GM18873 (cell line): Measurements from ENCODE around the gene DLG2.

ENCODE experiments used
- ATAC-seq: cut with Tn5 transposase; IDR thresholded peaks from one replicate; pipeline ENCODE4 v1.9.1; 2021; ENCODE audit warnings: mild to moderate bottlenecking, moderate library complexity, moderate number of reproducible peaks; ENCODE audit not compliant: unreplicated experiment, low FRiP score

Gene DLG2

DNA sequence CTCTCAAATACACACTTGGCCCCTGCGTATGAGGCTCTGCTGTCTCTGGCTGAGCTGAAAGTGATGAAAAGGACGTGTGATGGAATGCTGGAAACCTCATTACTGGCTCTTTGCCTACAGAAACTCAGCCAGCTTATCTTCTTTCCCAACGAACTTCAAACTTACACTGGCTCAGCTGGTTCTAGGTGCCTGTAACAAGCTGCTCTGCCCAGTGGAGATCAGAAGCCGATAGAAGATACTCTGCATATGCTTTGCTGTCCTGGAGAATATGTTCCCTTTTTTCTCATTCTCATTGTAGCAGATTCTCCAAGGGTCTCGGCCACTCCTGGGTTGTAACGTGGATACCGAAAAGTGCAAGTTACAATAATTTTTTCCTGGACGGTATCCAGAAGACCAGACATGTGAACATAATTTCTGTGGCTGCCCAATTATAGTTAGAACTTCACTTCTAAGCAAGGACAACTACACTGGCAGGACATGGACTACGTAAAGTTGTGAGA lies 1935.6 kb downstream of the DLG2 start:
- no peak for ATAC-seq

DNA sequence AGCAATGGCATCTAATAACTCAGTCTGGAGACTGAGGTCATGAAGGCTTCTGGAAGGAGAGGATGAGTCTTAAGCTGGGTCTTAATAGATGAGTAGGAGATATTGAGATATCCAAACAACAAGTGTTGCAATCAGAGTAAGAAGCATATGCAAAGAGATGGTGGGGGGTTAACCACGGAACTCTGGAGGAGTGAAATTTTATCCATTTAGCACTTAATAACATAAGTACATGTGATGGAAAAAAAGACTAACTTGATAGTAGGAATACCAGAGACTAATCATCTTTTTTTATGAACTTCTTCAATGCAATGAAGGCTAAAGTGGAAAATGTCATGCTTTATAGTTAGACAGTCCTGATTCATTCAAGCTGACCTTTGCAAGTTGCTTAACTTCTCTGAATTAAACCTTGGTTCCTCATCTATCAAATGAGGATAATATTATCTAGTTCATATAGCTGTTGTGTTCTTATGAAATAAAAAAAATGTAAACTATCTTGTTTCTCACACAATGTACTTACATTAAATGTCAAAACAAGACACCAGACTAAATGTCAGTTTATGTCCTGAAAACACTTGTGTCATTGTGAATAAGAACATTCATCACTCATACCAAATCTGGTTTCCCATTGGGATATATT lies 1937.9 kb downstream of the DLG2 start:
- ATAC-seq = no peak

DNA sequence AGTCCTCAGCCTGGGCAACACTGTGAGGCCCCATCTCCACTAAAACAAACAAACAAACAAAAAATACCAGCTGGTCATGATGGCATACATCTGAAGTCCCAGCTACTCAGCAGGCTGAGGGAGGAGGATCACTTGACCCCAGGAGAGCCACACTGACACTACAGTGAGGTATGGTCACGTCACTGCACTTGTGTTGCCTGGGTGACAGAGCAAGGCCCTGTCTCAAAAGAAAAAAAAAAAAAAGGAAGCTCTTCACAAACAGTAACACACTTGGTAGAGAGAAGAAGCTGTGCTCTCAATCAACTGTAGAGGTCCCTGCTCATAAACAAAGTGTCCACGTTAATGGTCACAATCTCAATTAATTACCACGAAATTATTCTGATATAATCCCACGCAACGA lies 1939.4 kb downstream of the DLG2 start:
- ATAC-seq = no peak

DNA sequence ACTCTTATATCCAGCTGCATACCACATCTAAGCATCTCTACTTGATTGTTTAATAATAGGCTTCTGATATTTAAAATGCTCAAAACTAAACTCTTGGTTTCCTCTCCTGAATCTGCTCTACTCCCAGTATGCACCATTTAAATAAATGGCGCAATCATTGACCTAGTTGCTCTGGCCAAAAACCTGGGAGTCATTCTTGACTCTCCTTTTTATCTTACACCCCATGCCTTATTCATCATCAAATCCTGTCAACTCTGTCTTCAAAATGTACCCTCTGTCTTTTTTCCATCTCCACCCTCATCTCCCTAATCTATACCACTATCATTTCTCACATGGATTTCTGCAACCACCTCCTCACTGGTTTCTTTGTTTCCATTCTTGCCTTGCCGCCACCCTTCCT lies 1941.4 kb downstream of the DLG2 start:
- ATAC-seq = no peak

DNA sequence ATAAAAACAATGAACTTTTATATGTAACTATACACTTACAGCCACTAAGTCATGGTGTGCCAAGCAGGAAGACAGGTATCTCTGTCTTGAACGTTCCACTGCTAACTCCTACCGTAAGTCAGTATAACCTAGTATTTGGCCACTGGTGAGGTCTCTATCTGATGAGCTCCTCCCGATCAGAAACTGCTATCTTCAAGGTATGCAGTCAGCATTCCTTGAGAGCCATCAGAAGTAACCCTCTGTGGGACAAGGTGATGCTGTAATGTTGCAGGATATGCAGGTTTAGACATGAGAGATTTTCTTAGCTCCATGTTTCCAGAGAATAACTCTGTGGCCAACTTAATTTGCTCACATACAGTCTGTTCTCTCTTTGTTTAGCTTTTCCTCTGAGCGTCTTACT lies 1943.1 kb downstream of the DLG2 start:
- no peak for ATAC-seq

DNA sequence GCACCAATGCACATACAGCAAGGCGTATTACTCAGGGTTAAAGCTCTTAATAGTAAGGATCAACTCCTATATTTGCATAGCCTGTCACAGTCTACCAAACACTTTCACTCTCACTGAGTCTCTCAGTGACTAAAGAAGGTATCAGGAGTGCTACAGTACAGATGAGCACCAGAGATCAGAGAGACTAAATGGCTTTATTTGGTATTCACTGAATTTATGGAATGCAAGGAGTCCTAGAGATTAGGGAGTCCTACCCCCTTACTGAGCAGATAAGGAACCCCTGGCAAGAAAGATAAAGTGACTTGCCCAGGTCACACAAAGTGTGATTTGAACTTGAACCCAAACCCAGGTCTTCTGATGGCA lies 1944.6 kb downstream of the DLG2 start:
- peak; percentile 92 for ATAC-seq

DNA sequence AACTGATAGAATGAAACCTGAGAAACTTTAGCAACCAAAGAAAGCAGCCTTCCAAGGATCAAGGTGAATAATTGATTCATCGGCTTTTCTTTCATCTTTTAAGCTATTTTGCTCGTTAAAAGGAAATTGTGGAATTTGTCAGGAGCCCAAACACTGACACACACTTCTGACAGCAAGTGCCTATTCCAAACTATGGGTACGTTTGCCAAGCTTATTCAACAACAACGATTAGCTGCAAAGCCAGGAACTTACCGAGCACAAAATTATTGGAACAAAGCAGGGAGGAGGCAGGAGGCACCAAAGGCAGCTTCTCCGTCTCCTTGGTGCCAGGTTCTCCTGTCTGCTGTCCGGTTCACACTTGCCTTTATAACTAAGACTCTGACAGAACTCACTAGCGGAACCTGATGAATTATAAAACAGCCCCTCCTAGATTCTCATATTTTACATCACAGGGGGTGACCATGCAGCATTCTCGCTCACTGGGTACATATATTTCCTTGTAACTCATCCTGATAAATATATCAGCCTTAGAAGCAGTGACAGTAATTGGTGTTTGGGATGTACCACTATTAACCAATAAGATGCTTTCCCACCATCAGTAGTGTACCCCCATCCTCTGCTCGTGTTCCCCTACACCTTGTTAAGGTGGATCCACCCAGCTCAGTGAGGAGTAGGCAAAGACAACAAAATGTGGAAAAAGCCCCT lies 1945.1 kb downstream of the DLG2 start:
- no peak for ATAC-seq

DNA sequence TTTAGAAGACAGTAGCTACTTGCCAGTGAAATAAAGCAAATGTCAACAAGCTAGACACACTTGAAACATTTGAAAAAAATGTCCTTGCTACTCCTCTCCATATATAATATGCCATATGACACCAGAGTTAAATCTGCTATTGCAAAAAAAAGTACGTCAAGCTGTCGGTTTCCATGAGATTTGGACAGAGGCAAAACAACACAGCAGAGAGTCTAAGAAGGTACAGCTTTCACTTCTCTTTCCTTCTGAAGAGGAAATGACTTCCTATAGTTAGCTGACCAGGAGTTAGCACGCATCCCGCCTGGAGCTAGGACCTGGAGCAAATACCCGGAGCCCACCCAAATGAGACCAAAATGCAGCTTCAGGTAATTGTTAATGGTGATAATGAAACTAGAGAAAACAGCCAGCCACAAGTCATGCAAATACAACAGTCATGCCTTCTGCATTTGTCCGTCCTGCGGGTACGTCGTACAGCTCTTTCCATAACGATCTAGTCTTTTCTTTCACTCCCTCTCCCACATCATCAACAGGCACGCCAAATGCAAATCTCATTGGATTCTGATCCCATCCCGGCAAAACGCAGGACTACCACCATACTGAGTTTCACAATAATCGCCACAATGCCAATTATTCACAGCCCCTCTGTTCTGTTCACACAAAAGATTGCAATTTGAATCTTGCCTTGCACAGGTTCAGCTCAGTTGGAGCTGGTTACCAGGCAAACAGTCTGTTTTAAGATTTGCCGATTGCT lies 1945.9 kb downstream of the DLG2 start:
- peak; percentile 64 for ATAC-seq

DNA sequence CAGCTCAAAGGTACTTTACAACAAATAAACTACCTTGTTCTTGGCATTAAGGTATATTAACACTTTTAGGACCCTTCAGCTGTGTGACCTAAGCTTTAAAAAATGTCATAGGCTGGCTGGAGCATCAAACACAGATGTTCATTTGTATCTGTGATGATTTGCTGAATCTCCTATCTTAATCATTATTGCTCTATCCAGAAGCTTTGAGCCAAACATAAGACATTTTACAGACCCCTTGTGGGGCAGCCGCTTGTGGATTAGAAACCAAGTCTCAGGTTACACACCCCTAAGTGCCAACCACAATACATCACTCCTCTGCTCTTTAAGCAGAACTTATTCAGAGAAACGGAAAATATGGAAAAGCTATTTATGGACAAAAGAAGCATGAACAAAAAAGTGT lies 1946.8 kb downstream of the DLG2 start:
- ATAC-seq = no peak

DNA sequence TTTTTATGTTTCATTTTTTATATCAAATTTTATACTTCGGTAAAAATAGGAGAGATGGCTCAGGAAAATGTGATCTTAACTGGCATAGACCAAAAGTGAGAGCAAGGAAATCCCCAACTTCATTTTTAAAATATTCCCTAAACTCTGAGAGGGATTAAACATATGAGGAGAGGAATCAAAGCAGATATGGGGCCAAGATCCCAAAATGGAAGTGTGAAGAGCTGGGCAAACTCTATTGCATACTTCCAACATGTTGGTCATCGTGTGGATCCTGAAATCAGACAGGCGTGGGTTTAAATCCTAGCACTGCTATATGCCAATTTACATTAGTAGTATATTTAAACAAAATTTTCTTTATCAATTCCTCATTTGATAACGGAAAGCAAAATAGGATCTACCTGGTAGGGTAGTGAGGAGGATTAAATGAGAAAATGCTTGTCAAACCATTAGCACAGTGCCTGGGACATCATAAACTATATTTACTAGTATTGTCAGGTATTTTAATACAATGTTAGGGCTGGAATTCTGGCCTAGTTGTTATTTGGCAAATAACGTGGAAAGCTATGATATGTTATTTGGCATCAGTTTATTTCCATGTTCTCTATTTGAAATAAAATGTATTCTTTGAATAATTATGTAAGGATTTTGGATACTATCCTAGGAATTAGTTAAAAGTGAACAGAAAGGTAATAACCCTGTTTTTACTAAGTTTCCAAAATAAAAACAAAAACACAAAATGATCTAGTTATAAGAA lies 1948.1 kb downstream of the DLG2 start:
- no peak for ATAC-seq

DNA sequence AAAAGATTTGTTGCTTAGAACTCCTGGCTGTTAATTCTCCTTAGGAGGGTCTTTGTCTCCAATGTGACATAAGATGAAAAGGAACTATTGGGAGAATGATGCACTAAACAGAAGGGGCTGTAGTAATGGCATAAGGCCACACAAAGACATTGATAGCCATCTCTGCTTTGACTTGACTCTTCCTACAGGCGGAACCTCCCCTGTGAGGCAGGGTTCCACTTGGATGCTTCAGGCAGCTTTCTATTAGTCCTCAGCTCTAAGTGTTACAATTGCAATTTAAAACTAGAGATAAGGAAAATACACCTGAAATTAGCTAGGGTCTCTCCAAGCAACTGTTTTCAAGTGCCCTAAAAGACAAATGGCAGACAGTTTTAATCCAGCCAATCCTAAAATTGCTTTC lies 1949.4 kb downstream of the DLG2 start:
- no peak for ATAC-seq

DNA sequence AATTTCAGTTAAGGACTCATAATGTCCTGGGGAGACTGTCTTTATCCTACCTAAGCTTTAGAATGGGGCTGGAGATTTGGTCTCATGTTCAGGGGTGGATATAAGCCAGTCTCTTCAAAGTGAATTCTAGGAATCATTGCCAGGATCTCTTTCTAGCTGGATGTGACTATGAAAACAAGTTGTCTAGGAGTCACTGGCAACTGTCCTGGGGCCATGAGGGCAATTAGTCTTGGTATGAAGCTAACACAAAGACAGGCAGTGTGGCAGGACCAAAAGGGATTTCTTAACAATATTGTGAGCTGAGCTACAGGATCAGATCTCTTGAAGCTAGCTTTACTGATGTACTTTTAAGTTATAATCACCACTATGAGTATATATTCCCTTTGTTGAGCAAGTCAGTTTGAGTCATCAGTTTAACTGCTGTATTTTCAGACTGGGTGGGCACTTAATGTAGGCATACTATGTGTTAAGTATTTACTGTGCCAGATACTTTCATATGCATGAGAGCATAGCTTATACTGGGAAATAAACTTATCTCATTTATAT lies 1951.0 kb downstream of the DLG2 start:
- no peak for ATAC-seq

DNA sequence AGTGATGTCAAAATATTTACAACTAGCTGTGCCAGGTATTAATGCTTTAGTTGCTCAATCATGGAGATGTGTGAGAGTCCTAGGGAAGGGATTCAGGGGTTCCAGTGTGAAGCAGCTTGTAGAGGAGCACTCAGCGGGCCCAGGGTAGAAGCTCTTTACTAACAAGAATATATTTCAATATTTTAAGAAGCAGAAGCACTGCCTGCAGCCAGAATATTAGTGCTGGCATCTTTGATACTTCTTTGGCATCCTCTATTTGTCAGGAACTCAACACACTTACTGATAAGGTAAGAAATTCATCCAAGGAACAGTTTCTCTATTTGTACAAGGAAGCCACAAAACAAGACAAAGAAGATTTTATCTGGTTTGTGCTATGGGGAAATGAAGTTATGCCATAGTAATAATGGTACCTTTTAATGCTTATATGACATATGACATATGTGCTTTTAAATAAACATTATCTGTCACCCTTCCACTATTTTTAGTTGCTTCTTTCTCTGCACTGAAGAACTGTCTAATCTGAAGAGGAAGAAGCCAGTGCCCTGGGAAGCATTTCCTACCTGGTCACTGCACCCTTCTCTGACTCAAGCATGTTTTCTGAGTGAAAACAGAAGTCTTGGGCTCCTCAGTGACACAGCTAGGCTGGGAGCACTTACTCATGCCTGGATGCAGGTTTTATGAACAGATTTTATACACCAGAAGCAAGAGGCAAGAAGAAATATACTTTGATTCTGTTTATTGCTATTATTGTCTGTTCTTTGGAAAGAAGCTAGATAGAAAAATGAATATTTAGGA lies 1952.8 kb downstream of the DLG2 start:
- no peak for ATAC-seq

DNA sequence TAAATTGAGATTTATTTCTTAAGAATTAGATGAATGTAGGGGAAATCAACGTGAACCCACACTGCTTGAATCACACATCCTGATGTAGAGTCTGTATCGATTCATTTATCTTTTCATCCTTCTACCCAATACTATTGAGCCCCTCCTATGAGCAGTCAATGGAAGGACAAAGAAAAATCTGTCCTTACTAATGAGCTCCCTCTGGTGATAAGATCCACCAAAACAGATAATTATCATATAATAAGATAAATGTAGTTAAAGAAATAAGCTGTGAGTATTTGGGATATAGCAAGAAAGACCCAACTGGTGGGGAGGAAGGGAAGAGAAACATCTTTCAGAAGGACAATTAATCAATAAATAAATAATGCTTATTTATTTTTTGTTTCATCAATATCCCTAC lies 1955.9 kb downstream of the DLG2 start:
- ATAC-seq = no peak

DNA sequence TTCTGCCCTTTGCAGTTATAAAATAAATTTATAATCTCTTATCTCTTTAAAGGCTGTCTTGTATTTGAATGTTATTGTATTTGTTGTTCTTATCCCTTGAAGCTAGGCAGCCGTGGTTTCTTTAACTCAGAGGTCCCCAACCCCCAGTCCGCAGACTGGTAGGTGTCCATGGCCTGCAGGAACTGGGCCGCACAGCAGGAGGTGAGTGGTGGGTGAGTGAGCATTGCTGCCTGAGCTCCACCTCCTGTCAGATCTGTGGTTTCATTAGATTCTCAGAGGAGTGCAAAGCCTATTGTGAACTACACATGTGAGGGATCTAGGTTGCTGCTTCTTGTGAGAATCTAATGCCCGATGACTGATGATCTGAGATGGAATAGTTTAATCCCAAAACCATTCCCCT lies 1961.0 kb downstream of the DLG2 start:
- ATAC-seq = no peak

DNA sequence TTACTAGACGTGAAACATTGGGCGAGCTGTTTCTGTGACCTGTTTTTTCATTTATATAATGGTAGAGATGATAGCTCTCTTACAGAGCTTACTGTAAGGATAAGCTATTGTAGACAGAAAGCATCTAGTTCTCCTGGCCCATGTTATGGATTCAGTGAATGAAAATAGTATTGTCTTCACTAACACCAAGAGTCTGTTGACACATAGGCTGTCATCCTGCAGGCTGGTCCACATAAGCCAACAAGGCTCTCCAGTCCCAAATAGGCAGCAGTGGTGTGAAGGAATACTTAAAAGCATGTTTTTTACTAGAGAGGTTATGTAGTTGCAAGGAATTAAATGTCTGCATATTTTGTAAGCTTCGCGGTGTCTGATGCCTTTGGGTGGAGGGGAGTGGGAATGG lies 1963.2 kb downstream of the DLG2 start:
- ATAC-seq = no peak

DNA sequence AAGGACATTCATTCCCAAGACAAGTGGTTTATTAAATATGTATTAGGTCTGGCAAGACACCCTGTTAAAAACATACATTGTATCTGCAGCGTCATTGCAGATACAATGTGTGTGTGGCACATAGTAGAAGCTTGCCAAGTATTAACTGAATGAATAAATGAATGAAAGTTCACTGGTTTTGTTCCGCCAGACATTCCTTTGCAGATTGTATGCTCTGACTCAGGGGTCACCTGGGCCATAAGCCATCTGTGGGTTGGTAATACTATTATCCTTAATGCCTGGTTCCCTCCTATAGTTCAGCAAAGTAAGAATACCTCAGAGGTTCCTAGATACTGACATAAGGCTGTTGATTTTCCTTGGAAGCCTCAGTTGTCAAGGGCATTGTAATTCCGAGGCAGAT lies 1963.7 kb downstream of the DLG2 start:
- no peak for ATAC-seq

DNA sequence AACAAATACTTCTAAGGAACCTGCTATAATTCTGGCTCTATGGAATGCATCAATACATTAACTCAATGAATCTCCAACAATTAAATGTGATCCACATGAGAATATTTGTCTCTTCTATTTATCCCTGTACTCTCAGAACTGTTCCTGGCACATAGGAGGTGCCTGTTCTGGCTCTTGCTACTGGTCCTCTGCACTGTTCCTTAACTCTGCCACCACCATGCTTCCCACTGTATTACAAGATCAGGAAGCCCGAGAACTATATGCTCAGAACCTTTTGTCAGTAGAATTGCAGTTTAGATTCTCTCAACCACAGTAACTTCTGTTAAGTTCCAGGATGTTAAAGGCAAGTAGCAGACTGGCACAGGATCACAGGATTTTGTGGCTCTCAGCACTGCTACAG lies 1964.7 kb downstream of the DLG2 start:
- no peak for ATAC-seq

DNA sequence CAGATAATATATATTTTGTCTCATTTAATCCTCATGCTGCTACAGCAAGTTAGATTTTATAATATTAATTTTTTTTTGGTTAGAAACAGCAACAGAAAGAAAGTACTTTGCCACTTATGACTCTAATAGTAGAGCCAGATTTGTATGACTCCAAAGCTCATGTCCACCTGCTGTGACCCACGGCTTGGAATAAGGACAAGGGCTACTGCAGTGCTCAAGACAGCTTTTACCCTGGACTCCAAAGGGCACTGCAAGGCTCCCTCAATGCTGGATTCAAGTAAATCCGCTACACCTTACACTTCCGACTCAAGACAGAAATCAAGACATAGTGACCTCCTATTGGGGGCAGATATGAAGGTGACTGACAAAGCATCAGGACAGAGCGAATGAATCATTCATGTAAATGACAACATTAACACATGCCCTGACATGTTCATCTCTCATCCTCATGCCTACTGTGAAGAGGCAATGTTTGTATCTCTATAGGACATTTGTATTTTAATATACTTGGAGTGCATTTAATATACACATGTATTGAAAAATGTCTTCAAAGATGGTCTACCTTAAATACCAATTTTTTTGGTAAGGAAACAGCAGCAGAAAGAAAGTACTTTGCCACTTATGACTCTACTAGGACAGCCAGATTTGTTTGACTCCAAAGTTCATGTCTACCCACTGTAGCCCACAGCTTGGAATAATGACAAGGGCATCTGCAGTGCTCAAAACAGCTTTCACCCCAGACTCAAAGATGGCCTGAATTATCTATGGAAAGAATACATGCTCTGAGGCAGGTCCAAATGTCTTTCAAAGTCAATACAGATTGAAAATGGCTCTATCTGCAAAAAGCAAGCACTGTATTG lies 1965.4 kb downstream of the DLG2 start:
- no peak for ATAC-seq
